WTC11 (cell line): Measurements from ENCODE around the gene KIRREL3.

ENCODE experiments used
- TF ChIP-seq, protein P1 (sequence below): sonication (generic); formaldehyde crosslinking; IDR thresholded peaks from 2 replicates; pipeline ENCODE4 v1.8.0; 2022; ENCODE audit warnings: mild to moderate bottlenecking, missing genetic modification reagents
- TF ChIP-seq, protein P2 (sequence below): fragments of 200-600 bp; IDR thresholded peaks from 2 replicates; pipeline ENCODE4 v1.8.0; 2022; ENCODE audit warnings: antibody characterized with exemption
- TF ChIP-seq, protein P3 (sequence below): sonication (generic); formaldehyde crosslinking; IDR thresholded peaks from 2 replicates; pipeline ENCODE4 v1.8.1; 2023; ENCODE audit warnings: mild to moderate bottlenecking, missing genetic modification reagents, moderate library complexity

DNA sequence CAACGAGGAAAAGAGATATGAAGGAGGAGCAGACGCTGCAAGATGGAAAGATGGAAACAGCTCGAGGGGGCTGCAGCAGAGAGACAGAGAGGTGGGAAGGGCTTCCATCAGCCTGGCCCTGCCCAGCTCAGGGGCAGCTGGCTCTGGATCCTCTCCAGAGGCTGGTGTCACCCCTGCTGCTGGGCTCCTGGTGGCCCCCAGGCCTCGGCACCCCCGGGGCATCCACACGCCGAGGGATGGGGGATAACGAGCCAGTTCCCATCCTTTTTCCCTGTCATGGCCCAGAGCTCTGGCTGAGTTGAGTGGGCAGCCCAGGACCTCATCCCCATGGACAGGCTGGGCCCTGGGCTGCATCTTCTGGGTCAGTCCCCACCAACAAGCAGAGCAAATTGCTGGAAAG is 542.8 kb downstream of the KIRREL3 start:
- TF ChIP-seq, protein P1, sequence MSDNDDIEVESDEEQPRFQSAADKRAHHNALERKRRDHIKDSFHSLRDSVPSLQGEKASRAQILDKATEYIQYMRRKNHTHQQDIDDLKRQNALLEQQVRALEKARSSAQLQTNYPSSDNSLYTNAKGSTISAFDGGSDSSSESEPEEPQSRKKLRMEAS = no peak
- TF ChIP-seq, protein P2, sequence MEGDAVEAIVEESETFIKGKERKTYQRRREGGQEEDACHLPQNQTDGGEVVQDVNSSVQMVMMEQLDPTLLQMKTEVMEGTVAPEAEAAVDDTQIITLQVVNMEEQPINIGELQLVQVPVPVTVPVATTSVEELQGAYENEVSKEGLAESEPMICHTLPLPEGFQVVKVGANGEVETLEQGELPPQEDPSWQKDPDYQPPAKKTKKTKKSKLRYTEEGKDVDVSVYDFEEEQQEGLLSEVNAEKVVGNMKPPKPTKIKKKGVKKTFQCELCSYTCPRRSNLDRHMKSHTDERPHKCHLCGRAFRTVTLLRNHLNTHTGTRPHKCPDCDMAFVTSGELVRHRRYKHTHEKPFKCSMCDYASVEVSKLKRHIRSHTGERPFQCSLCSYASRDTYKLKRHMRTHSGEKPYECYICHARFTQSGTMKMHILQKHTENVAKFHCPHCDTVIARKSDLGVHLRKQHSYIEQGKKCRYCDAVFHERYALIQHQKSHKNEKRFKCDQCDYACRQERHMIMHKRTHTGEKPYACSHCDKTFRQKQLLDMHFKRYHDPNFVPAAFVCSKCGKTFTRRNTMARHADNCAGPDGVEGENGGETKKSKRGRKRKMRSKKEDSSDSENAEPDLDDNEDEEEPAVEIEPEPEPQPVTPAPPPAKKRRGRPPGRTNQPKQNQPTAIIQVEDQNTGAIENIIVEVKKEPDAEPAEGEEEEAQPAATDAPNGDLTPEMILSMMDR = no peak
- TF ChIP-seq, protein P3, sequence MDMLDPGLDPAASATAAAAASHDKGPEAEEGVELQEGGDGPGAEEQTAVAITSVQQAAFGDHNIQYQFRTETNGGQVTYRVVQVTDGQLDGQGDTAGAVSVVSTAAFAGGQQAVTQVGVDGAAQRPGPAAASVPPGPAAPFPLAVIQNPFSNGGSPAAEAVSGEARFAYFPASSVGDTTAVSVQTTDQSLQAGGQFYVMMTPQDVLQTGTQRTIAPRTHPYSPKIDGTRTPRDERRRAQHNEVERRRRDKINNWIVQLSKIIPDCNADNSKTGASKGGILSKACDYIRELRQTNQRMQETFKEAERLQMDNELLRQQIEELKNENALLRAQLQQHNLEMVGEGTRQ (CRISPR knock-in tag) = no peak
